Measurements from ENCODE around the gene PIK3AP1.

- no peak for TF ChIP-seq CTCF (IDR thresholded peaks at IDR 0.05)
- no peak for TF ChIP-seq POLR2A (IDR thresholded peaks at IDR 0.05)
- no peak for TF ChIP-seq POLR2AphosphoS5 (IDR thresholded peaks at IDR 0.05)
- no peak for TF ChIP-seq EP300 (IDR thresholded peaks at IDR 0.05)
Observed at GRCh38 chr10:96627292-96627691, 93.0 kb downstream of the PIK3AP1 start.

Data from upper lobe of left lung (tissue), 4 donors.